CD14-positive monocyte (primary cell): ENCODE measurements around the gene ATP6AP1. TPM values are rescaled to one million over a fixed set of nuclear protein-coding genes. Genes with fewer than 3 reads are reported as not detected.

Source experiments
- DNase-seq, 3 donors: peaks; one replicate each; pipeline ENCODE4 v3.0.0-alpha.2; 2011 to 2022
- H2AFZ ChIP-seq: 2 replicates; pipeline ENCODE4 v1.6.0; 2012; ENCODE audit warnings: mild to moderate bottlenecking, low read depth, low read length, inconsistent platforms; ENCODE audit not compliant: insufficient read depth, poor library complexity, severe bottlenecking
- H3K27ac ChIP-seq, 2 donors: 1 replicate in 1 of 2; 2 replicates in 1 of 2; pipeline ENCODE4 v1.5.1; 2012 to 2013; ENCODE audit warnings: low read length in 2 of 2, control low read depth in 1 of 2, inconsistent platforms in 1 of 2, low read depth in 1 of 2, mild to moderate bottlenecking in 1 of 2
- H3K27me3 ChIP-seq, 2 donors: one replicate each; pipeline versions ENCODE4 v1.6.0 to v1.6.1; 2011 to 2013; ENCODE audit warnings: low read length in 2 of 2; ENCODE audit not compliant: control insufficient read depth in 2 of 2, insufficient read depth in 2 of 2
- H3K36me3 ChIP-seq, 2 donors: replicated peaks in 1 of 2; 1 replicate in 1 of 2; 2 replicates in 1 of 2; pipeline versions ENCODE4 v1.5.1 to v1.6.1; 2012 to 2013; ENCODE audit warnings: low read length in 2 of 2, control low read depth in 1 of 2, inconsistent platforms in 1 of 2, mild to moderate bottlenecking in 1 of 2; ENCODE audit not compliant: insufficient read depth in 2 of 2, control insufficient read depth in 1 of 2
- H3K4me1 ChIP-seq, 2 donors: 1 replicate in 1 of 2; 2 replicates in 1 of 2; pipeline versions ENCODE4 v1.5.1 to v1.6.1; 2012 to 2013; ENCODE audit warnings: low read length in 2 of 2, control low read depth in 1 of 2, inconsistent platforms in 1 of 2, mild to moderate bottlenecking in 1 of 2, moderate library complexity in 1 of 2; ENCODE audit not compliant: insufficient read depth in 2 of 2, control insufficient read depth in 1 of 2
- H3K4me2 ChIP-seq: replicated peaks from 2 replicates; pipeline ENCODE3; 2012; ENCODE audit warnings: low read length, moderate library complexity, mild to moderate bottlenecking; ENCODE audit not compliant: poor library complexity, severe bottlenecking; ENCODE audit errors: extremely low read depth
- H3K4me3 ChIP-seq, 3 experiments: fragments of 200-600 bp in 1 of 3; sonication (generic) in 1 of 3; replicated peaks in 1 of 3; 1 replicate in 2 of 3; 2 replicates in 1 of 3; pipeline ENCODE4 v1.5.1; 2011 to 2013; ENCODE audit warnings: low read length in 3 of 3, mild to moderate bottlenecking in 3 of 3, control low read depth in 2 of 3, low read depth in 2 of 3, inconsistent platforms in 1 of 3, moderate library complexity in 1 of 3
- H3K79me2 ChIP-seq: 2 replicates; pipeline ENCODE4 v1.6.0; 2012; ENCODE audit warnings: mild to moderate bottlenecking, control low read depth, inconsistent platforms, low read length, moderate library complexity; ENCODE audit not compliant: insufficient read depth
- H3K9ac ChIP-seq: 2 replicates; pipeline ENCODE4 v1.6.0; 2017; ENCODE audit warnings: low read length, mild to moderate bottlenecking; ENCODE audit not compliant: insufficient read depth, poor library complexity, severe bottlenecking
- H3K9me3 ChIP-seq, 2 donors: replicated peaks in 1 of 2; 1 replicate in 1 of 2; 2 replicates in 1 of 2; pipeline versions ENCODE4 v1.5.1 to v1.6.1; 2012 to 2013; ENCODE audit warnings: low read length in 2 of 2, control low read depth in 1 of 2; ENCODE audit not compliant: control insufficient read depth in 1 of 2, insufficient read depth in 1 of 2
- H4K20me1 ChIP-seq: 2 replicates; pipeline ENCODE4 v1.6.0; 2012; ENCODE audit warnings: mild to moderate bottlenecking, low read length, control low read depth, moderate library complexity; ENCODE audit not compliant: insufficient read depth
- H3K27ac Mint-ChIP-seq, 7 donors: one replicate each; pipeline ENCODE4 v1.8.0; 2020; ENCODE audit warnings: mild to moderate bottlenecking in 7 of 7, mixed read lengths in 7 of 7, moderate library complexity in 6 of 7, inconsistent platforms in 2 of 7
- H3K27me3 Mint-ChIP-seq, 3 donors: one replicate each; pipeline ENCODE4 v1.8.0; 2021 to 2022; ENCODE audit warnings: low read depth in 3 of 3, mild to moderate bottlenecking in 3 of 3, mixed read lengths in 3 of 3, moderate library complexity in 3 of 3, inconsistent platforms in 1 of 3
- H3K36me3 Mint-ChIP-seq, 2 donors: one replicate each; pipeline ENCODE4 v1.8.0; 2020; ENCODE audit warnings: mixed read lengths in 2 of 2, inconsistent platforms in 1 of 2, mild to moderate bottlenecking in 1 of 2
- H3K4me1 Mint-ChIP-seq: one replicate; pipeline ENCODE4 v1.8.0; 2020; ENCODE audit warnings: mild to moderate bottlenecking, mixed read lengths
- H3K4me3 Mint-ChIP-seq, 2 donors: one replicate each; pipeline ENCODE4 v1.8.0; 2020; ENCODE audit warnings: mild to moderate bottlenecking in 2 of 2, mixed read lengths in 2 of 2, moderate library complexity in 1 of 2
- H3K9me3 Mint-ChIP-seq, 7 donors: one replicate each; pipeline ENCODE4 v1.8.0; 2020 to 2022; ENCODE audit warnings: mixed read lengths in 7 of 7, mild to moderate bottlenecking in 6 of 7, moderate library complexity in 6 of 7, inconsistent platforms in 2 of 7
- WGBS: methylation state at CpG from one replicate; pipeline ENCODE4 v1.1.5; 2013; ENCODE audit warnings: missing lambda C conversion rate; ENCODE audit not compliant: insufficient coverage; 5-methylcytosine and 5-hydroxymethylcytosine counted together
- intact Hi-C, 2 donors: fragments of 100-400 bp; cut with micrococcal nuclease; formaldehyde crosslinking; loops; one replicate each; pipeline versions ENCODE4 v1.15.0 to v1.15.1; 2023
- polyA plus RNA-seq, 3 donors: library from polyadenylated mRNA; depleted of rRNA in 1 of 3; unstranded in 2 of 3; stranded (reverse) in 1 of 3; fragments of 300-500 nt in 2 of 3; fragments of >200 nt in 1 of 3; fragmentation: Illumina TruSeq in 2 of 3; gene quantifications; 1 replicate in 2 of 3; 2 replicates in 1 of 3; pipeline ENCODE4 v1.2.3, GENCODE V29; 2012 to 2021
- TF ChIP-seq, protein P1 (sequence below): fragments of 200-600 bp; IDR thresholded peaks from one replicate; pipeline ENCODE4 v1.8.0; 2022; ENCODE audit warnings: antibody characterized with exemption, mild to moderate bottlenecking

ATP6AP1 gene
- polyA plus RNA-seq, 3 donors, result 116 to 178 (median 145) TPM

DNA sequence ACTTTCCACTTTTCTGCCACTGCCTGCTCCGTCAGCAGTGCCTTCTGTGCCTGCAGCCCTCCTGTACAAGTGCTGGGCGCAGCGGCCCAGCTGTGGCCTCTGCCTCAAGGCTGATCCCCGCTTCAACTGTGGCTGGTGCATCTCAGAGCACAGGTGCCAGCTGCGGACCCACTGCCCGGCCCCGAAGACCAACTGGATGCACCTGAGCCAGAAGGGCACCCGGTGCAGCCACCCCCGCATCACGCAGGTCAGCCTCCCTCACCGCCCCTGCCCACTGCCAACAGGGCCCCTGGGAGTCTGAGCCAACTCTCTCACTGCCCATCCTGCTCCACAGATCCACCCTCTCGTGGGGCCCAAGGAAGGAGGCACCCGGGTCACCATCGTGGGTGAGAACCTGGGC, 37.1 kb downstream of the ATP6AP1 start:
- H3K4me3 Mint-ChIP-seq, result no peak overlapping the region

DNA sequence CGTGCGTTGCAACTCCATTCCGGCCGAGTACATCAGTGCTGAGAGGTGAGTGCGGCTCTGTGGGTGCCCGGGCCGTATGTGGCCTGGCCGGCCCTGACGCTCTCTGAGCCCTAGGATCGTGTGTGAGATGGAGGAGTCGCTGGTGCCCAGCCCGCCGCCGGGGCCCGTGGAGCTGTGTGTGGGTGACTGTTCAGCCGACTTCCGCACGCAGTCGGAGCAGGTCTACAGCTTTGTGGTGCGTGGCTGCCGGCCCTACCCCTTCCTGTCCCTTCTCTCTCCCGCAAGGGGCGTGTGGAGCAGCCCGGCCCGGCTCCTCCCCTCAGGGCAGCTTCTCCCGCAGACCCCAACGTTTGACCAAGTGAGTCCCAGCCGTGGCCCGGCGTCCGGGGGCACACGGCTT, 37.6 kb downstream of the ATP6AP1 start:
- 91% methylated on average over 9 of the region's 32 CpGs for WGBS
- no peaks in the 10 kb centered on the region for H3K4me1 Mint-ChIP-seq
- no peak overlapping the region for H3K4me2 ChIP-seq
- H3K27me3 Mint-ChIP-seq, result peaks cover 0 to 14% (median 4%) of the 10 kb centered on the region in 3 donors
- H3K36me3 Mint-ChIP-seq, result no peaks in the 10 kb centered on the region
- TF ChIP-seq, protein P1, sequence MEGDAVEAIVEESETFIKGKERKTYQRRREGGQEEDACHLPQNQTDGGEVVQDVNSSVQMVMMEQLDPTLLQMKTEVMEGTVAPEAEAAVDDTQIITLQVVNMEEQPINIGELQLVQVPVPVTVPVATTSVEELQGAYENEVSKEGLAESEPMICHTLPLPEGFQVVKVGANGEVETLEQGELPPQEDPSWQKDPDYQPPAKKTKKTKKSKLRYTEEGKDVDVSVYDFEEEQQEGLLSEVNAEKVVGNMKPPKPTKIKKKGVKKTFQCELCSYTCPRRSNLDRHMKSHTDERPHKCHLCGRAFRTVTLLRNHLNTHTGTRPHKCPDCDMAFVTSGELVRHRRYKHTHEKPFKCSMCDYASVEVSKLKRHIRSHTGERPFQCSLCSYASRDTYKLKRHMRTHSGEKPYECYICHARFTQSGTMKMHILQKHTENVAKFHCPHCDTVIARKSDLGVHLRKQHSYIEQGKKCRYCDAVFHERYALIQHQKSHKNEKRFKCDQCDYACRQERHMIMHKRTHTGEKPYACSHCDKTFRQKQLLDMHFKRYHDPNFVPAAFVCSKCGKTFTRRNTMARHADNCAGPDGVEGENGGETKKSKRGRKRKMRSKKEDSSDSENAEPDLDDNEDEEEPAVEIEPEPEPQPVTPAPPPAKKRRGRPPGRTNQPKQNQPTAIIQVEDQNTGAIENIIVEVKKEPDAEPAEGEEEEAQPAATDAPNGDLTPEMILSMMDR, result no peak
- H3K79me2 ChIP-seq, result no peaks in the 10 kb centered on the region
- intact Hi-C loops, result no loop called here
- peaks cover 0 to 7% (median 6%) of the 10 kb centered on the region in 7 donors for H3K9me3 Mint-ChIP-seq
- no peaks in the 10 kb centered on the region for H3K36me3 ChIP-seq
- no peak overlapping the region for H2AFZ ChIP-seq
- H3K27ac ChIP-seq, result no peak overlapping the region
- no peak overlapping the region for H3K27ac Mint-ChIP-seq
- H3K9me3 ChIP-seq, result peaks cover 0 to 4% of the 10 kb centered on the region in 2 donors
- no peak overlapping the region for H3K9ac ChIP-seq
- no peak overlapping the region for H3K4me3 Mint-ChIP-seq
- no peaks in the 10 kb centered on the region for H3K4me1 ChIP-seq
- H3K27me3 ChIP-seq, result no peaks in the 10 kb centered on the region
- H4K20me1 ChIP-seq, result no peaks in the 10 kb centered on the region
- no peak overlapping the region for H3K4me3 ChIP-seq
- DNase-seq, result no peak

More for the DNA sequence above, 37.1 kb downstream of the ATP6AP1 start:
- Histone ChIP-seq H4K20me1 (no peaks in the 10 kb centered on the region), H3K27me3 (no peaks in the 10 kb centered on the region), H2AFZ (no peak overlapping the region), H3K4me1 (no peaks in the 10 kb centered on the region), H3K9ac (no peak overlapping the region), H3K4me2 (no peak overlapping the region), H3K4me3 (no peak overlapping the region), H3K27ac (no peak overlapping the region), H3K36me3 (no peaks in the 10 kb centered on the region), H3K9me3 (peaks cover 0 to 4% of the 10 kb centered on the region in 2 donors), H3K79me2 (no peaks in the 10 kb centered on the region)
- Mint-ChIP-seq H3K36me3 (no peaks in the 10 kb centered on the region), H3K9me3 (peaks cover 0 to 7% (median 4%) of the 10 kb centered on the region in 7 donors), H3K27ac (no peak overlapping the region), H3K4me1 (no peaks in the 10 kb centered on the region), H3K27me3 (peaks cover 0 to 13% (median 4%) of the 10 kb centered on the region in 3 donors)
- intact Hi-C loops, result no loop called here
- TF ChIP-seq, protein P1, result no peak
- 92% methylated on average over 10 of the region's 14 CpGs for WGBS
- no peak for DNase-seq
